Left forelimb (tissue), 1 donor: ENCODE measurements around the gene C14orf180.

Experiments
- DNase-seq: peaks from one replicate; pipeline ENCODE4 v3.0.0-alpha.2; 2018; ENCODE audit warnings: low spot score

The C14orf180 gene

GRCh38 chr14:104550340-104550860 is 29.2 kb upstream of the C14orf180 start:
- peak; percentile 50 for DNase-seq

DNA sequence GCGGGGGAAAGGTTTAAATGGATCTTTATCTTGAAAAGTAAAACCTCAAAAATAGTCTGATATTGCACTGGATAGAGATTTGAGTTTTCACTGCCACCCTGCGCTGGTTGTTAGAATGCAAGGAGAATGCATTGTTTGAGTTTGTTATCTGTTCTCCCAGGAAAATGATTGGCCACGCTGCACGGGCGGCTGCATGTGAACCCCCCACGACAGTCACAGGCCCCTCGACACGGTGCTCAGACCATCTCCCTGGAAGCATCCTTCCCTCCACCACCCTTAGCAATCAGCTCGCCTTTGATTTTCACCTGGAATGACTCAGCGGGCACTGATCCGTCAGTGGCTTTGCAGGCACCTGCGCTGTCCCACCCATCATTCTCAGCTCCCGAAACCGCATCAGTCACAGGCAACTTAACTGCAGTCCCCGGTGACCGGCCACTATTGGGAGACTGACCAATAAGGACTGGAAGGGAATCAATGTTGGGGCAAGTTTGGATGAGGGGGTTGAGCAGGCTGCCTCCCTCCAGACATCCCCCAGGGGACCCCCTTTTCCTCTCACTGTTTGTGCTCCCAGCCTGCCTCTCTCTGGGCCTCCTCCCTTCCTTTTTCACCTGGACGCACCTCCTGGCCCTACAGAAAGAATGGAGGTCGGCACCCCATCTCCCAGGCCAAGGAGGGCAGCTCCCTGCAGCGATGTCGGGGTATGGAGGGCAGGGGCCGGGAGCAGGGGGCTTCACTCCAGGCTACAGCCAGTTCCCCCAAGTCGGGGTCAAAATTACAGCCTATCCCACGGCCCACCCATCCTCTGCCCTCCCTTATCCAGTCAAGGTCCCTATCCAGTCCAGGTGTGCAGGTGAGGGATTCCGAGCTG is 28.5 kb upstream of the C14orf180 start:
- peak; percentile 51 for DNase-seq

- peak; percentile 56 for DNase-seq
These were observed 27.5 kb upstream of the C14orf180 start for GRCh38 chr14:104551851-104552737.

GRCh38 chr14:104552738-104553125 is 26.8 kb upstream of the C14orf180 start:
- DNase-seq, result no peak

GRCh38 chr14:104553166-104554087 is 26.1 kb upstream of the C14orf180 start:
- DNase-seq, result peak; percentile 45

- DNase-seq, result peak; percentile 65
These were observed 25.4 kb upstream of the C14orf180 start for GRCh38 chr14:104554088-104554607.

DNA sequence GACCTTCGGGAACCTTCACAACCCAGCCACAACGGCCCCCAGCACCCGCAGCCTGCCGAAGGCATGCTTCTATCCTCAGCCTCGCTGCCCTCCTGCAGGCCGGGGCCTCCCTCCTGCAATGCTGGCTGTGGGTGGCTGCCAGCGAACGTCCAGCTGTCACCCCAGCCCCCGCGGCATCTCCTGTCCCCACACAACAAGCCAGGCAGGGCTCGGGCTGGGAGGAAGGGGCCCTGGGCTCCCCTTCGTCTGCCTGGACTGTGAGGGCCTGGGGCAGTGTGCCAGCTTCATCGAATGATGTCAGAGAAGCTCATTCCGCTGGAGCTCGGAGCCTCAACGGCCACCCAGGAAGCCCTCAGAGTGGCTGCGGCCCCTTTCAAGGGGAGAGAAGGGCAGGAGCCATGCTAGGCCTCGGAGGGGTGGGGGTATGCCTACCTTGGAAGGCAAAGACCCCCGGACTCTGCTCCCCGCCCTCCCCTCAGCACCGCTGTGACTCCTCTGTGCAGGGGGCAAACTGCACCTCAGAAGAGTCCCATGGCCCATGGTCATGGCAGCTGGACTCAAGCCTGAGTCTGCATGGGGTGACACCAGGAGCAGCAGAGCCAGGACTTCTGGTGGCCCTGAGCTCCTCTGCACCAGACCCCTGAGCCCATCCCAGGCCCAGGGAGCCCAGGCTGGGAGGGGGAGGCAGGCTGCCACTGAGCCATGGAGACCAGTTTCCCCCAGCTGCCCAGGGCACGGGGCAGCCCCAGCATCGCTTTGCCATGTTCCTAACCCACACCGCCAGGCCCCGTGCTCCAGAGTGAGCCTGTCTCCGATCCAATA is 24.7 kb upstream of the C14orf180 start:
- DNase-seq, result peak; percentile 65

DNA sequence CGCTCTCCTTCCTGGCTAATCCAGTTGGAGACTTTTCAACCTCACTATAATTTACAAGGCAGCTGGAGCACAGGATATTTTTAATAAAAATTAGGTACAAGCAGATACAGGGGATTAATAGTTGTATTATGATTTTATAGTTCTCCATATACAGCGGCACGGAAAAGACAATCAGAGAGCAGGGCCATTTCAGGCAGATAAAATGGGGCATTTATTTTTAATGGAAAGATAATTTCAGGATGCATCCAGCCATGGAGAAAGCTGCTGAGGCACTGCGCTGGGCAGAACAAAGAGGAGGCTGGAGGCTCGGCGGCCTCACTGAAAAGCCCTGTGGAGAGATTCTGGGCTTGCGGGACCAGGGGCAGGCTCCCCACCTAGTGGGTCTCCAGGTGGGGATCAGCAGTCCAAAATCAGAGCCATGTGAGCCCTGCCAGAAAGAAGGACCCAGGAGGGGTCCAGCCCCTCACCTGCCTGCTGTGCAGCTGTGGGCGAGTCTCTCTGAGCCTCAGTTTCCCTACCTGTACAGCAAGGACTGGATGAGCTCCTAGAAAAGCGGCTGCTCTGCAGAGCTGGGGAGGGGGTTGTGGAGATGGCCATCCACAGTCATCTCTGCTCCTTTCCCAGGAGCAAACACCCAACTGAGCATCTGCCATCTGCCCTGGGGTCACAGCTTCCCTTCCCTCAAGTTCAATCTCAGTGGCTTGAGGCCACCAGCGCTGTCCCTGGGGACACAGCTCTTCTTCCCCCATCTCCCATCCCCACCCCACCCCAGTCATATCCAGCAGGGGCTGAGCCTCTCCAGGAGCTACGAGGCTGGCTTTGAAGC is 23.9 kb upstream of the C14orf180 start:
- peak; percentile 36 for DNase-seq

- DNase-seq, result no peak
These were observed 23.1 kb upstream of the C14orf180 start for GRCh38 chr14:104556256-104557021.

DNA sequence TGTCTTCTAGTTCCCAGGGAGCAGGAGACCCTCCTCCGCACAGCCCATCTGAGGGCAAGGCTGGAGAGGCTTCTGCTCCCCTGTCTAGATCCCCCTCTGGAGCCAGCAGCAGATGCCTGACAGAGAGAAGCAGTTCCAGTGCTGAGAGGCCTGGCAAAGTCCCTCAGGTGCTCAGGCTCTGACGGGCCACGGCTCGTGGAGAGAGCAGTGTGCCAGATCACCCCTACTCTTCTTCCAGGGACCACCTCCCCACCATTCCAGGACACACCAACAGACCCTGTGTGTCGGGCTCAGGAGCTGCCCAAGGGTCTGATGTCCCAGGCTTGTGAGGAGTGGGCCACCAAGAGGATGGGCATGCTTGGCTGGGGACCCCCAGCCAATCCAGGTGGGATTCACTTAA is 22.5 kb upstream of the C14orf180 start:
- no peak for DNase-seq

DNA sequence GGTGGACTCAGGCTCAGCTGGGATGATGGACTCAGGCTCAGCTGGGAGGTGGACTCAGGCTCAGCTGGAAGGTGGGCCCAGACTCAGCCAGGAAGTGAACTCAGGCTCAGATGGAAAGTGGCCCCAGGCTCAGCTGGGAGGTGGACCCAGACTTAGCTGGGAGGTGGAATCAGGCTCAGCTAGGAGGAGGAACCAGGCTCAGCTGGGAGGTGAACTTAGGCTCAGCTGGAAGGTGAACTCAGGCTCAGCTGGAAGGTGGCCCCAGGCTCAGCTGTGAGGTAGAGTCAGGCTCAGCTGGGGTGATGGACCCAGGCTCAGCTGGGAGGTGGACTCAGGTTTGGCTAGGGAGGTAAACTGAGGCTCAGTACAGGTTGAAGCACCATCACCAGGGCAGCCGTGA is 21.8 kb upstream of the C14orf180 start:
- DNase-seq, result no peak

- no peak for DNase-seq
These were observed 21.1 kb upstream of the C14orf180 start for GRCh38 chr14:104558231-104559027.

DNA sequence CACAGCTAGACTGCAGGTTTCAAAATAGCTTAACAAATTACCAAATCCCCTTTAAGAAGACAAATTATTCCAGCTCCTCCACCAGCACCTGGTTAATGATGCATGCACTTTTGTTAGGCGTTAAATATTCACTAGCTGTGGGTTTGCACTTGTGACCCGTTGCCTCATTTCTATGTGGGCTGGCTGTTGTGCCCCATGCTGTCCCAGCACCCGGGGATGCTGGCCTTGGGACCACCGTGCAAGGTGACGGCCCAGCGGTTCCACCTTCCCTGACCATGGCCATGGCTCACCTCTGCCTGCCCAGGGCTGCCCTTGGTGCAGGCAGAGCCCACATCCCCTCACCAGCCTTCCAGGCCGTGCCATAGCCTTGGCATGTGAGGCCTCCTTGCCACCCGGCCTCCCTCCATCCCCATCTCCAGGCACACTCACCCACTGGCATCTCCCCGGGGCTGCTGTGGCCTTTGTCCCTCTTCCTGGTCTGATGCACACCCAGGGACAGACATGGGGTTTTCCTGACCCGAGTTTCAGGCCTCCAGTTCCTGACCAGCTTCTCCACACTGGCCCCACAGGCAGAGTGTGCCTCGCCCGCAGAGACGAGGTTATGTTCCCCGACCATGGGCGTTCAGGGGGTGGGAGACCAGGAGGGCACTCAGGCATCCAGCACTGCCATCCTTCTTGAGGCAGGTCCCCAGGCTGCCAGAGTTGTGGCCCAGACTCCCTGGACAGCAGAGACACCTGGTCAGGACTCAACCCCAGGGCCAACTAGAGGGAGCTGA is 20.3 kb upstream of the C14orf180 start:
- DNase-seq, result no peak

GRCh38 chr14:104559804-104560585 is 19.6 kb upstream of the C14orf180 start:
- no peak for DNase-seq

- no peak for DNase-seq
These were observed 19.0 kb upstream of the C14orf180 start for GRCh38 chr14:104560586-104560945.

- DNase-seq, result no peak
These were observed 18.4 kb upstream of the C14orf180 start for GRCh38 chr14:104561124-104561557.
